GM23248 (cell line): ENCODE data around the gene DNAI1.

Experiments used
- EZH2 ChIP-seq: fragments of 200-600 bp; sonication (generic); IDR thresholded peaks from 2 replicates; pipeline ENCODE4 v1.6.1; 2018; ENCODE audit warnings: antibody characterized with exemption, mild to moderate bottlenecking; ENCODE audit not compliant: insufficient read depth, poor library complexity, severe bottlenecking
- EZH2phosphoT487 ChIP-seq: fragments of 200-600 bp; sonication (generic); IDR thresholded peaks from 2 replicates; pipeline ENCODE4 v1.6.1; 2018; ENCODE audit warnings: antibody characterized with exemption, moderate library complexity, mild to moderate bottlenecking, low read depth; ENCODE audit not compliant: insufficient read depth

DNA sequence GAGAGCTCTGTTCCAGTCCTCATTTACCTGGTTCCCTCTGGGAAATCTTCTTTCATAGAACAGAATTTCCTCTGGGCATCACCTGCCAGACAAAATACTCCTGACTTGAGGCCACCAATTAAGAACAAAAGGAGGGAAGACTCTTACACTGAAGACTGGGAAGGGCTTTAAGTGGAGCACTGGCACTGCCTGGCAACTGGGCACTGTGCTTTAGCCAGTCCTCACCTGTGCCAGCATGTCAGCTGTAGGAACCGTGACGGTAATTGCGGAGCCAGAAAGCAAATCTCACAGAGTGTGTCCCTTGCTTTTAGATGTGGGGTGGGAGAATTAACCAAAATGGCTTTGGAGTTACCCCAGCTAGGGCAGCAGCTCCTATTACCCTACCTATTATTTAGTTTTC is 40.9 kb upstream of the DNAI1 start:
- TF ChIP-seq EZH2 (no peak), EZH2phosphoT487 (no peak)
